RWPE1 (cell line): ENCODE results near the gene IFIH1.

Experiments used
- CTCF ChIA-PET: fragments of 350-600 bp; sonication (Branson Sonifier 250); formaldehyde crosslinking; extraction: SDS; loops from one replicate; lab custom pipeline; 2021; lab: Yijun Ruan, JAX
- POLR2A ChIA-PET: fragments of 400-600 bp; formaldehyde crosslinking; extraction: SDS; loops from one replicate; lab custom pipeline; 2020; ENCODE audit warnings: antibody characterized with exemption; ENCODE audit not compliant: low non-redundant PET; lab: Yijun Ruan, JAX
- DNase-seq: peaks from one replicate; pipeline ENCODE4 v3.0.0; 2012; ENCODE audit warnings: low spot score
- H3K27ac ChIP-seq: fragments of 450-650 bp; 2 replicates; pipeline ENCODE4 v1.5.1; 2017
- CTCF ChIP-seq: fragments of 450-650 bp; conservative IDR thresholded peaks from 2 replicates; pipeline ENCODE4 v1.5.1; 2017; ENCODE audit warnings: low read depth, mild to moderate bottlenecking

IFIH1 gene

GRCh38 chr2:162291748-162292147, 26.7 kb downstream of the IFIH1 start:
- ChIA-PET CTCF (interaction anchor here (1.0 to 1.1 kb wide), 2 partner anchors 10 to 138 kb away, joined by 4 to 6 read pairs; no protein-coding TSS in a partner anchor), POLR2A (no interaction called here)
- H3K27ac ChIP-seq = no peak overlapping the region
- no peak for TF ChIP-seq CTCF
- no peak for DNase-seq

GRCh38 chr2:162282765-162283425, 35.6 kb downstream of the IFIH1 start:
- no peak for DNase-seq
- ChIA-PET POLR2A (no interaction called here), CTCF (interaction anchor here (0.8 kb wide), 1 partner anchor 15 kb away, joined by 3 read pairs; no protein-coding TSS in a partner anchor)
- no peak overlapping the region for H3K27ac ChIP-seq
- TF ChIP-seq CTCF = no peak

GRCh38 chr2:162280654-162281053, 37.8 kb downstream of the IFIH1 start:
- no peak for TF ChIP-seq CTCF
- CTCF ChIA-PET = interaction anchor here (0.6 kb wide), 1 partner anchor 20 kb away, joined by 5 read pairs; no protein-coding TSS in a partner anchor
- no peak for DNase-seq
- POLR2A ChIA-PET = no interaction called here
- no peak overlapping the region for H3K27ac ChIP-seq

- POLR2A ChIA-PET = no interaction called here
- TF ChIP-seq CTCF = no peak
- H3K27ac ChIP-seq = no peak overlapping the region
- no peak for DNase-seq
- CTCF ChIA-PET = no interaction called here
Measured at GRCh38 chr2:162277381-162277780, 41.1 kb downstream of the IFIH1 start.

- CTCF ChIA-PET = no interaction called here
- POLR2A ChIA-PET = no interaction called here
- no peak overlapping the region for H3K27ac ChIP-seq
Measured at GRCh38 chr2:162267996-162268395, 50.5 kb downstream of the IFIH1 start.

GRCh38 chr2:162267496-162267895, 51.0 kb downstream of the IFIH1 start:
- ChIA-PET POLR2A (no interaction called here), CTCF (no interaction called here)
- TF ChIP-seq CTCF = no peak
- DNase-seq = no peak
- H3K27ac ChIP-seq = no peak overlapping the region

More at GRCh38 chr2:162267996-162268395, 50.5 kb downstream of the IFIH1 start:
- DNase-seq = no peak
- TF ChIP-seq CTCF = no peak
